ENCODE data around the gene KRTAP13-2.
A peak's percentile ranks its signal among the peaks of the same experiment; 100 is the strongest.

The KRTAP13-2 gene

GRCh38 chr21:30372139-30372770, at the start of gene KRTAP13-2:
TSS of gene KRTAP13-2 (minus strand) at chr21:30372271. CDS start at chr21:30372213, 58 bp downstream.
- DNase-seq = no peak

GRCh38 chr21:30415993-30416392, 43.9 kb upstream of the KRTAP13-2 start:
- no peak for DNase-seq

- peak; percentile 31 to 35 for DNase-seq
Observed at GRCh38 chr21:30408782-30409494, 36.9 kb upstream of the KRTAP13-2 start.

GRCh38 chr21:30395731-30396130, 23.7 kb upstream of the KRTAP13-2 start, which contains the start of gene KRTAP13-1:
TSS of gene KRTAP13-1 (plus strand) at chr21:30396031. CDS start at chr21:30396087, 56 bp downstream.
- no peak for DNase-seq

- DNase-seq = no peak
Observed at GRCh38 chr21:30391492-30392025, 19.5 kb upstream of the KRTAP13-2 start.

GRCh38 chr21:30382201-30382600, 10.1 kb upstream of the KRTAP13-2 start:
- no peak for DNase-seq

GRCh38 chr21:30355906-30356305, 16.2 kb downstream of the KRTAP13-2 start:
- no peak for DNase-seq

GRCh38 chr21:30354308-30355005, 17.6 kb downstream of the KRTAP13-2 start:
- no peak for DNase-seq

- DNase-seq = no peak
Observed at GRCh38 chr21:30351534-30351933, 20.5 kb downstream of the KRTAP13-2 start.

- DNase-seq = peak in 1 of 2 experiments; percentile 15
Observed at GRCh38 chr21:30349572-30349971, 22.5 kb downstream of the KRTAP13-2 start.

- no peak for DNase-seq
Observed at GRCh38 chr21:30348506-30348905, 23.6 kb downstream of the KRTAP13-2 start, which contains the start of gene KRTAP23-1. TSS of gene KRTAP23-1 (minus strand) at chr21:30348606. CDS start at chr21:30348606, 0 bp downstream.

- no peak for DNase-seq
Observed at GRCh38 chr21:30345014-30345413, 27.1 kb downstream of the KRTAP13-2 start.

- DNase-seq = peak; percentile 11 to 42
Observed at GRCh38 chr21:30340714-30341573, 31.1 kb downstream of the KRTAP13-2 start.

- DNase-seq = no peak
Observed at GRCh38 chr21:30338717-30339116, 33.4 kb downstream of the KRTAP13-2 start.

GRCh38 chr21:30337772-30338171, 34.3 kb downstream of the KRTAP13-2 start:
- no peak for DNase-seq

GRCh38 chr21:30337276-30337744, 34.8 kb downstream of the KRTAP13-2 start, which contains the start of gene KRTAP27-1:
TSS of gene KRTAP27-1 (minus strand) at chr21:30337694. CDS start at chr21:30337668, 26 bp downstream.
- DNase-seq = no peak

- DNase-seq = no peak
Observed at GRCh38 chr21:30336596-30336995, 35.5 kb downstream of the KRTAP13-2 start.

GRCh38 chr21:30333736-30334135, 38.3 kb downstream of the KRTAP13-2 start:
- no peak for DNase-seq

- no peak for DNase-seq
Observed at GRCh38 chr21:30332681-30333080, 39.4 kb downstream of the KRTAP13-2 start.

- DNase-seq = no peak
Observed at GRCh38 chr21:30329203-30329875, 42.7 kb downstream of the KRTAP13-2 start.

GRCh38 chr21:30326390-30326789, 45.7 kb downstream of the KRTAP13-2 start:
- DNase-seq = no peak

Measured in NCI-H2081 (cell line).